ENCODE data around the gene CELA2A. TPM values are rescaled to one million over a fixed set of nuclear protein-coding genes. Genes with fewer than 3 reads are reported as not detected.
"Not testable (repeated sequence)": the region's sequence is repeated elsewhere in the genome, so short reads cannot be mapped to it uniquely, and the experiment has no call there.

CELA2A gene
- total and polyA plus RNA-seq, 8 donors = 0.34 to 0.53 (median 0.49) TPM; not detected in 5

GRCh38 chr1:15483971-15484370 is 27.4 kb downstream of the CELA2A start:
- H3K27ac ChIP-seq = no peak overlapping the region
- no peak for ATAC-seq
- intact Hi-C loops (cut with DNase I) = no loop called here

GRCh38 chr1:15484443-15484842 is 27.9 kb downstream of the CELA2A start:
- H3K9me3 ChIP-seq; H3K4me3 ChIP-seq; H3K36me3 ChIP-seq; H3K27me3 ChIP-seq; H3K4me1 ChIP-seq; intact Hi-C loops (cut with DNase I); DNase-seq; H3K27ac ChIP-seq; ATAC-seq: not testable (repeated sequence)

More at GRCh38 chr1:15483971-15484370, 27.4 kb downstream of the CELA2A start:
- H3K9me3 ChIP-seq = no peaks in the 10 kb centered on the region
- TF ChIP-seq, protein P1, sequence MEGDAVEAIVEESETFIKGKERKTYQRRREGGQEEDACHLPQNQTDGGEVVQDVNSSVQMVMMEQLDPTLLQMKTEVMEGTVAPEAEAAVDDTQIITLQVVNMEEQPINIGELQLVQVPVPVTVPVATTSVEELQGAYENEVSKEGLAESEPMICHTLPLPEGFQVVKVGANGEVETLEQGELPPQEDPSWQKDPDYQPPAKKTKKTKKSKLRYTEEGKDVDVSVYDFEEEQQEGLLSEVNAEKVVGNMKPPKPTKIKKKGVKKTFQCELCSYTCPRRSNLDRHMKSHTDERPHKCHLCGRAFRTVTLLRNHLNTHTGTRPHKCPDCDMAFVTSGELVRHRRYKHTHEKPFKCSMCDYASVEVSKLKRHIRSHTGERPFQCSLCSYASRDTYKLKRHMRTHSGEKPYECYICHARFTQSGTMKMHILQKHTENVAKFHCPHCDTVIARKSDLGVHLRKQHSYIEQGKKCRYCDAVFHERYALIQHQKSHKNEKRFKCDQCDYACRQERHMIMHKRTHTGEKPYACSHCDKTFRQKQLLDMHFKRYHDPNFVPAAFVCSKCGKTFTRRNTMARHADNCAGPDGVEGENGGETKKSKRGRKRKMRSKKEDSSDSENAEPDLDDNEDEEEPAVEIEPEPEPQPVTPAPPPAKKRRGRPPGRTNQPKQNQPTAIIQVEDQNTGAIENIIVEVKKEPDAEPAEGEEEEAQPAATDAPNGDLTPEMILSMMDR (IDR thresholded peaks at IDR 0.05) = no peak
- H3K4me1 ChIP-seq = no peaks in the 10 kb centered on the region
- H3K27me3 ChIP-seq = no peaks in the 10 kb centered on the region
- H3K36me3 ChIP-seq = peaks cover 0 to 4% of the 10 kb centered on the region in 2 donors
- H3K4me3 ChIP-seq = no peak overlapping the region
- DNase-seq = no peak

GRCh38 chr1:15485636-15486035 is 29.1 kb downstream of the CELA2A start:
- H3K27ac ChIP-seq = no peak overlapping the region
- no peaks in the 10 kb centered on the region for H3K4me1 ChIP-seq
- H3K4me3 ChIP-seq = no peak overlapping the region
- ATAC-seq (no peak), DNase-seq (no peak)
- H3K36me3 ChIP-seq = peaks cover 0 to 4% of the 10 kb centered on the region in 2 donors
- TF ChIP-seq, protein P1 (IDR thresholded peaks at IDR 0.05) = no peak
- no peaks in the 10 kb centered on the region for H3K9me3 ChIP-seq
- no peaks in the 10 kb centered on the region for H3K27me3 ChIP-seq
- intact Hi-C loops (cut with DNase I) = no loop called here

- H3K4me1 ChIP-seq; intact Hi-C loops (cut with DNase I); H3K4me3 ChIP-seq; H3K27ac ChIP-seq; H3K9me3 ChIP-seq; ATAC-seq; H3K27me3 ChIP-seq; DNase-seq: not testable (repeated sequence)
- peaks cover 0 to 15% of the 10 kb centered on the region in 2 donors for H3K36me3 ChIP-seq
Observed at GRCh38 chr1:15486844-15487610, 30.5 kb downstream of the CELA2A start.

DNA sequence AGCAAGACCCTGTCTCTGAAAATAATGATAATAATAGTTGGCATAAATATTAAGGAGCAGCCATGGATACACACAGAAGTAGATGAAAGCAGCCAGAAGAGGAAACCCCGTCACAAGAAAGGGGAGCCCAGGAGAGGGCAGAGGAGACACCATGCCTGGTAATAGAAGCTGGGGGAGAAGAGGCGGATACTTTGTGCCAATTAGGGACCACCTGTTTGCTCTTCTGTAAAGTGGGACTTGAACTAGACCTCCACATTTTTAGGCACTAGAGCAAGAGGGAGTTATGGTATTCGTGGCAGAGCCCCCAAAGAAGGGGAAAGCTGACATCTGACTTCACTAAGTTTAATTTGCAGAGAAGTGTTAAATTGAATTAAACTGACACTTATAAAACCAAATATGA is 31.8 kb downstream of the CELA2A start:
- Histone ChIP-seq H3K4me3 (no peak overlapping the region), H3K36me3 (peaks cover 0 to 28% of the 10 kb centered on the region in 2 donors), H3K4me1 (no peaks in the 10 kb centered on the region), H3K27ac (no peak overlapping the region), H3K9me3 (no peaks in the 10 kb centered on the region), H3K27me3 (no peaks in the 10 kb centered on the region)
- no peak for ATAC-seq
- DNase-seq = no peak
- intact Hi-C loops (cut with DNase I) = no loop called here
- TF ChIP-seq, protein P1 (IDR thresholded peaks at IDR 0.05) = no peak

DNA sequence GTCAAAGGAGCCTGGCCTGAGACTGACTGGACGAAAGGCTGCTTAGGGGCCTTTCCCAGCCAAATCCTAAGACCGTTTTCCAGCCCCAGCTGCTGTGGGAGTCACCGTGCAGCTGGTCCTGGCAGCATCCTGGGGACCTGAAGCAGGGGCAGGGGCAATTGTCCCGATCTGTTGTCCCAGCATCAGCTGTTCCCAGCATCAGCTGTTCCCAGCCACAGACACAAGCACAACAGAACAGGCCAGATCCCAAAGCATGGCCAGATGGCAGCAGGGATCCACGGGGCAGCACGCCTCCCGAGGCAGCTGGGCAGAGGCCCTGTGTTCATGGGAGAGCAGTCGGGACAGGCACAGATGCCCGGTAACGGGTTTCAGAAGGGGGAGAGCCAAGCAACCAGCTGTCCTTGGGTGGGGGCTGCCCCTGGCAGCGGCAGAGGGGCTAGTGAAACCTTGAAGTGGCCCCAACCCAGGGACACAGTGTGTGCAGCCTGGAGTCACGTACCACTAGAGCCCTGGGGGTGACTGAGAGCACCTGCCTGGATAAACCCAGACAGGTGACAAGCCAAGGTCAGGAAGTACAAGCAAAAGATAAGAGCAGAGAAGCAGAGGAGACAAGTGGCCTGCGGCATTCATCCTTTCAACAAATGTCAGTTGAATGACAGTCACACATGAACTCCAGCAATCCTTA is 32.7 kb downstream of the CELA2A start:
- Histone ChIP-seq H3K27me3 (no peaks in the 10 kb centered on the region), H3K27ac (no peak overlapping the region), H3K4me3 (no peak overlapping the region), H3K9me3 (no peaks in the 10 kb centered on the region), H3K4me1 (no peaks in the 10 kb centered on the region), H3K36me3 (peaks cover 0 to 36% of the 10 kb centered on the region in 2 donors)
- DNase-seq = no peak
- no peak for ATAC-seq
- intact Hi-C loops (cut with DNase I) = no loop called here
- TF ChIP-seq, protein P1 (IDR thresholded peaks at IDR 0.05) = no peak

GRCh38 chr1:15491010-15491409 is 34.5 kb downstream of the CELA2A start:
- H3K4me1 ChIP-seq; intact Hi-C loops (cut with DNase I); DNase-seq; H3K27me3 ChIP-seq; ATAC-seq; H3K9me3 ChIP-seq; H3K4me3 ChIP-seq; H3K27ac ChIP-seq: not testable (repeated sequence)
- peaks cover 0 to 49% of the 10 kb centered on the region in 2 donors for H3K36me3 ChIP-seq

All from left lung (tissue), 10 donors.